ENCODE results near the gene IGF2BP2. TPM values are rescaled to one million over a fixed set of nuclear protein-coding genes. Genes with fewer than 3 reads are reported as not detected.
A peak's percentile ranks its signal among the peaks of the same experiment; 100 is the strongest.

Gene IGF2BP2
- total and polyA plus RNA-seq, 4 donors, result 7.8 to 92.6 (median 11.8) TPM

- H3K27me3 ChIP-seq (ENCODE audit: control insufficient read depth in 3 of 3, insufficient read depth in 3 of 3, low read length in 2 of 3), result no peaks in the 10 kb centered on the region
- no peak overlapping the region for H3K9ac ChIP-seq (ENCODE audit: insufficient read depth in 1 of 2, low read length in 2 of 2)
- TF ChIP-seq, protein P1, sequence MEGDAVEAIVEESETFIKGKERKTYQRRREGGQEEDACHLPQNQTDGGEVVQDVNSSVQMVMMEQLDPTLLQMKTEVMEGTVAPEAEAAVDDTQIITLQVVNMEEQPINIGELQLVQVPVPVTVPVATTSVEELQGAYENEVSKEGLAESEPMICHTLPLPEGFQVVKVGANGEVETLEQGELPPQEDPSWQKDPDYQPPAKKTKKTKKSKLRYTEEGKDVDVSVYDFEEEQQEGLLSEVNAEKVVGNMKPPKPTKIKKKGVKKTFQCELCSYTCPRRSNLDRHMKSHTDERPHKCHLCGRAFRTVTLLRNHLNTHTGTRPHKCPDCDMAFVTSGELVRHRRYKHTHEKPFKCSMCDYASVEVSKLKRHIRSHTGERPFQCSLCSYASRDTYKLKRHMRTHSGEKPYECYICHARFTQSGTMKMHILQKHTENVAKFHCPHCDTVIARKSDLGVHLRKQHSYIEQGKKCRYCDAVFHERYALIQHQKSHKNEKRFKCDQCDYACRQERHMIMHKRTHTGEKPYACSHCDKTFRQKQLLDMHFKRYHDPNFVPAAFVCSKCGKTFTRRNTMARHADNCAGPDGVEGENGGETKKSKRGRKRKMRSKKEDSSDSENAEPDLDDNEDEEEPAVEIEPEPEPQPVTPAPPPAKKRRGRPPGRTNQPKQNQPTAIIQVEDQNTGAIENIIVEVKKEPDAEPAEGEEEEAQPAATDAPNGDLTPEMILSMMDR (IDR thresholded peaks at IDR 0.05; ENCODE audit: control extremely low read depth, extremely low read depth), result no peak
- H3K27ac ChIP-seq (ENCODE audit: low read depth in 1 of 2, low read length in 1 of 2), result no peak overlapping the region
- peaks cover 2 to 30% (median 9%) of the 10 kb centered on the region in 4 donors for H3K36me3 ChIP-seq (ENCODE audit: control insufficient read depth in 4 of 4, insufficient read depth in 4 of 4, low read length in 4 of 4)
- no peak for ATAC-seq (ENCODE audit: insufficient read depth, low FRiP score)
- DNase-seq, result peak in 2 of 3 donors; percentile 45 to 50
- WGBS, 2 donors, result 80 to 93% methylated on average over 6 of the region's 6 CpGs
- no peak overlapping the region for H3K4me3 ChIP-seq
- H3K9me3 ChIP-seq (ENCODE audit: control insufficient read depth in 4 of 4, insufficient read depth in 3 of 4, low read length in 3 of 4), result no peaks in the 10 kb centered on the region
- no peaks in the 10 kb centered on the region for H3K4me1 ChIP-seq (ENCODE audit: control insufficient read depth in 5 of 5, insufficient read depth in 5 of 5, low read length in 5 of 5)
Measured at GRCh38 chr3:185687271-185687878, 137.5 kb downstream of the IGF2BP2 start.

- Histone ChIP-seq H3K4me1 (ENCODE audit: control insufficient read depth in 5 of 5, insufficient read depth in 5 of 5, low read length in 5 of 5) (no peaks in the 10 kb centered on the region), H3K4me3 (no peak overlapping the region), H3K27ac (ENCODE audit: low read depth in 1 of 2, low read length in 1 of 2) (no peak overlapping the region), H3K9me3 (ENCODE audit: control insufficient read depth in 4 of 4, insufficient read depth in 3 of 4, low read length in 3 of 4) (no peaks in the 10 kb centered on the region), H3K36me3 (ENCODE audit: control insufficient read depth in 4 of 4, insufficient read depth in 4 of 4, low read length in 4 of 4) (peaks cover 0 to 33% (median 11%) of the 10 kb centered on the region in 4 donors), H3K27me3 (ENCODE audit: control insufficient read depth in 3 of 3, insufficient read depth in 3 of 3, low read length in 2 of 3) (no peaks in the 10 kb centered on the region), H3K9ac (ENCODE audit: insufficient read depth in 1 of 2, low read length in 2 of 2) (no peak overlapping the region)
- ATAC-seq (ENCODE audit: insufficient read depth, low FRiP score), result no peak
- TF ChIP-seq, protein P1 (IDR thresholded peaks at IDR 0.05; ENCODE audit: control extremely low read depth, extremely low read depth), result no peak
- WGBS, 2 donors, result 75 to 82% methylated on average over 9 of the region's 9 CpGs
- DNase-seq, result no peak
Measured at GRCh38 chr3:185685231-185686035, 139.4 kb downstream of the IGF2BP2 start.

DNA sequence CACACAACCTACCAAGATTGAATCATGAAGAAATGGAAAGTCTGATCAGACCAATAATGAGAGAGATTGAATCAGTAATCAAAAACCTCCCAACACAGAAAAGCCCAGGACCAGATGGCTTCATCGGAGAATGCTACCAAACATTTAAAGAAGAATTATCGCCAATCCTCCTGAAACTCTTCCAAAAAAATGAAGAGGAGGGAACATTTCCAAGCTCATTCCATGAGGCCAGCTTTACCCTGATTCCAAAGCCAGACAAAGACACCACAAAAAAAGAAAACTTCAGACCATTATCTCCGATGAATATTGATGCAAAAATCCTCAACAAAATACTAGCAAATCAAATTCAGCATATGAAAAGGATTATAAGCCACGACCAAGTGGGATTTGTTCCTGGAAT, 144.6 kb downstream of the IGF2BP2 start:
- peaks cover 0 to 20% (median 12%) of the 10 kb centered on the region in 4 donors for H3K36me3 ChIP-seq (ENCODE audit: control insufficient read depth in 4 of 4, insufficient read depth in 4 of 4, low read length in 4 of 4)
- peak in 2 of 3 donors; percentile 40 to 41 for DNase-seq
- H3K4me1 ChIP-seq (ENCODE audit: control insufficient read depth in 5 of 5, insufficient read depth in 5 of 5, low read length in 5 of 5), result no peaks in the 10 kb centered on the region
- no peak overlapping the region for H3K9ac ChIP-seq (ENCODE audit: insufficient read depth in 1 of 2, low read length in 2 of 2)
- TF ChIP-seq, protein P1 (IDR thresholded peaks at IDR 0.05; ENCODE audit: control extremely low read depth, extremely low read depth), result no peak
- no peak overlapping the region for H3K4me3 ChIP-seq
- H3K27ac ChIP-seq (ENCODE audit: low read depth in 1 of 2, low read length in 1 of 2), result no peak overlapping the region
- H3K9me3 ChIP-seq (ENCODE audit: control insufficient read depth in 4 of 4, insufficient read depth in 3 of 4, low read length in 3 of 4), result peaks cover 0 to 4% (median under 1%) of the 10 kb centered on the region in 4 donors
- no peak for ATAC-seq (ENCODE audit: insufficient read depth, low FRiP score)
- 81 to 93% methylated on average over 4 of the region's 4 CpGs for WGBS, 2 donors
- no peaks in the 10 kb centered on the region for H3K27me3 ChIP-seq (ENCODE audit: control insufficient read depth in 3 of 3, insufficient read depth in 3 of 3, low read length in 2 of 3)
